GM21423 (cell line): ENCODE results near the gene TPMT.

Experiments used
- ATAC-seq: cut with Tn5 transposase; IDR thresholded peaks from one replicate; pipeline ENCODE4 v1.9.1; 2021; ENCODE audit warnings: mild to moderate bottlenecking, moderate library complexity; ENCODE audit not compliant: unreplicated experiment

Gene TPMT

GRCh38 chr6:18119236-18119635 lies 35.6 kb downstream of the TPMT start:
- ATAC-seq = no peak

GRCh38 chr6:18118330-18118729 lies 36.5 kb downstream of the TPMT start:
- ATAC-seq = no peak

DNA sequence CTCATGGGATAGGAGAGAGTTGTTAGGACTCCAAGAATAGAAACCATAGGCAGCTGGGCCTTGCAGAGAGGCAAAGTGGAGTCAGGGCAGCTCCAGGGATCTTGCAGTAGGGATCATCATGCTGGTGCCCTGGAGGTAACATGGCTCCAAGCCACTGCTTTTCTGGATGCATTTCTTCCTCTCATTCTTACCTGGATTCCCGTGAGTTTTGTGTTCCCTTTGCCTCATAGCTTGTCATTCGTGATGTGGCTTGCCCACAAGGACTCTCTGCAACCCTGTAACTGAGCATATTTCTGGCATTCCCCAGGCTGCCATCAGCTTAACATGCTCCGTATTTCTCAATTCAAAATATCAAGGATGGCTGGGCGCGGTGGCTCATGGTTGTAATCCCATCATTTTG lies 37.7 kb downstream of the TPMT start:
- ATAC-seq = no peak

DNA sequence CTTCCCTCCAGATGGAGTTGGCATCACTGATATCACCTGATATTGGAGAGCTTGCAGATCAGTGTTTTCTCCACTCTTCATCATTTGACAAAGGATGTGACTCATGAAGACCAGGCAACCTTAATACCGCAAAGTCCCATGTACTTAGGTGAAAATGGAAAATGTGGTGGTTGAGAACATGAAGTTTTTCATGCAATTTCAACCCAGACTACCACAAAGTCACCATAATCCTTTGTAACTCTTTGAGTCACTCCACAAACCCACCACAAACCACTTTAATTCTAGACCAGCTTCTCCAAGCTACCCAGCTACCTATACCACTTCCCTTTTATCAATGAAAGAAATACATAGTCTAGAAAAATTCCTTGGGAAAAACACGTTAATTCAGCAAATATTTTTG lies 39.5 kb downstream of the TPMT start:
- ATAC-seq = no peak

GRCh38 chr6:18110162-18110561 lies 44.7 kb downstream of the TPMT start:
- no peak for ATAC-seq

DNA sequence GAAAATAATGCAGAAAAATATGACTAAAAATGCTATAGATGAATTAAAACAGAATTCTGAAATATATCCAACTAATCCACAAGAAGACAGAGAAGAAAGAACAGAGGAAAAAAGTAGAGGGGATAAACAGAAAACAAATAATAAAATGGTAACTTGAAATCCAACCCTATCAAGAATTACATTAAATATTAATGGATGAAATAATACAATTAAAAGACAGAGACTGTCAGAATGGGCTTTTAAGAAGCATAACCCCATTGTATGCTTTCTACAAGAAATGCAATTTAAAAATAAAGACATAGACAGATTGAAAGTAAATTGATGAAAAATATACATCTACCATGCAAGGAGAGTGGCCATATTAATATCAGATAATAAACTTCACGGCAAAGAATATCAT lies 47.8 kb downstream of the TPMT start:
- no peak for ATAC-seq

- ATAC-seq = no peak
These were observed 51.9 kb downstream of the TPMT start for GRCh38 chr6:18102783-18103509.

DNA sequence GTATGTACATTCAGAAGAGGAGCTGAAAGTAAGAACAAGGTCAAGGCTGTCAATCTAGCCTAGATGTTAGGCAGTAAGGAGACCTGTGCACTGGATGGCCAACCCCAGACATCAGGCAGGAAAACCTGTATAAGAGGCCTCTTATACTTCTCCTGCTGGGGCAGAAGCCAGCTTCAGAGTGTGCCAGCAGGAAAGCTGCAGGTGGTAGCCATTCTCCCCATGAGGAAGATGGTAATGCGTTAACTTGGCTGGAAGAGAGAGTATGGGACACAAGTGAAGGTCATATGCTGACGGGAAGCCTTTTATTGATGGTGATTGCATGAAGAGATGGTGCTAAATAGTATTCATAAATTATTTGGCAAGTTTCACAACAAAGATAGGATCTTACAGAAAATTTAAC lies 53.0 kb downstream of the TPMT start:
- ATAC-seq = no peak

GRCh38 chr6:18101271-18101670 lies 53.6 kb downstream of the TPMT start:
- ATAC-seq = no peak

- no peak for ATAC-seq
These were observed 54.6 kb downstream of the TPMT start for GRCh38 chr6:18100296-18100695.

DNA sequence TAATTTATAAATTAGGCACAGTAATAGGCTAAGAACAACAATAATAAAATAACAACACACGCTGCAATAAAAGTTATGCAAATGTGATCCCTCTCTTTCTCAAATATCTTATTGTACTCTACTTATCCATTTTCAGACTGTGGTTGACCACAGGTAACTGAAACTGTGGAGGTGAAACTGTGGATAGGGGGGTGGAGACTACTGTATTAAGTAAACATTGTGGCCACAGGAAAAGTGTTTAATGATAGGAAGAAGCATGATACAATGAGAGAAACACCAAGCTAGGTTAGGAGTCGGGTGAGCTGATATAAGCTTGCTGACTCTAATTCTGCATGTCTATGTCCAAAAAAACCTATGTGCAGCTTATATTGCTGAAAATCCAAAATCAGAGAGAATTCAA lies 55.4 kb downstream of the TPMT start:
- ATAC-seq = no peak

DNA sequence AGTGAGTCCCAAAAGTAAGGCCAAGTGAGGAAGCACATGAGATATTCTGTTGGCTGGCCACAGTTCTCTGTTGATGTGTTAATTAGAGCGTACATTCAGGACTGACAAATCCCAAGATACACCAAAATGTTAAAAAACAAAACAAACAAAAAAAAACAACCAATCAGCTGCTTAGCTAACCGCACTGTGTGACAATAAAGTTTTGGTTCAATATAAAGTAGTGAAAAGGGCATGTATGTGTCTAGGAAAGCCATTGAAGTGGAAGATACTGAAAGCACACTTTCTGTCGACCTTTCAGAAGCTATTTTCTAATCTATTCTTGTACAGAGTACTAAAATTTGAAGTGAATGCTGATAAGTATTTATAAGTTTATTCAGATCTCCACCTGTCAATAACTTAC lies 58.5 kb downstream of the TPMT start:
- no peak for ATAC-seq

- no peak for ATAC-seq
These were observed 63.5 kb downstream of the TPMT start for GRCh38 chr6:18091382-18091781.

- no peak for ATAC-seq
These were observed 64.5 kb downstream of the TPMT start for GRCh38 chr6:18090349-18090786.

- ATAC-seq = no peak
These were observed 66.2 kb downstream of the TPMT start for GRCh38 chr6:18088419-18089296.

- no peak for ATAC-seq
These were observed 67.3 kb downstream of the TPMT start for GRCh38 chr6:18087396-18088165.

DNA sequence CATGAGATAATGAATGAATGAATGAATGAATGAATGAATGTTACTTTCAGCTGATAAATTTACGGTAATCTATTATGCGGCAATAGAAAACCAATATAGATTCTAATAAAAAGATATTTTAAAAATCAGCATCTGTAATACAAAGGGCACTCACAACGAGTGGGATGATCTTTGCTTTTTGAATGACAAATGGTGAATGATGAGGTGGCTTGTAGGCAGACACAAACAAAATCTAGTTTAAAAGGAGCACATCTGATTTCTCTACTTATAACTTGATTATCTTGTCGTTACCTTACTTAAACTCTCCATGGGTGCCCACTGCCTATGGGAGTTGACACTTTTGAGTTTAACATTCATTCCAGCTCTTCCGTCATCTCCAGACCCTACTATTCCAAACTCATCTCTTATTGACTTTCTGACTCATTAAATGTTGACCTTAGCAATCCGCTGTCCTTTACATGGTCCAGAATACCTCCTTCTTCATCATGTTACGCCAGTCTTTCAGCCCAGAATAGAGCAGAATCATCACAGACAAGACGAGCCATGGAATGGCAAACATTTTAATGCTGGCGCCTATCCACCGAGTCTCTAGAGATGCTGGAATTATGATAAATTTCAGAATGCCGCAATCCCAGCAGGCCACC lies 73.7 kb downstream of the TPMT start:
- no peak for ATAC-seq

GRCh38 chr6:18080544-18080943 lies 74.3 kb downstream of the TPMT start:
- no peak for ATAC-seq

GRCh38 chr6:18078866-18079265 lies 76.0 kb downstream of the TPMT start:
- ATAC-seq = no peak
